Peyer's patch (tissue), 4 donors: Measurements from ENCODE around the gene RFWD3. TPM values are rescaled to one million over a fixed set of nuclear protein-coding genes. Genes with fewer than 3 reads are reported as not detected.

ENCODE experiments used
- DNase-seq, 3 donors: peaks; one replicate each; pipeline ENCODE4 v3.0.0-alpha.2; 2017 to 2019
- H3K27ac ChIP-seq, 4 donors: fragments of 200-600 bp; sonication (generic); one replicate each; pipeline ENCODE4 v1.5.1; 2016 to 2019
- H3K27me3 ChIP-seq, 2 donors: fragments of 200-600 bp; sonication (generic); one replicate each; pipeline ENCODE4 v1.5.1; 2019
- H3K36me3 ChIP-seq, 3 donors: fragments of 200-600 bp; sonication (generic); one replicate each; pipeline ENCODE4 v1.5.1; 2016 to 2019
- H3K4me1 ChIP-seq, 4 donors: fragments of 200-600 bp; sonication (generic); one replicate each; pipeline ENCODE4 v1.5.1; 2016 to 2019
- H3K4me3 ChIP-seq, 4 donors: fragments of 200-600 bp; sonication (generic); 1 replicate in 3 of 4; 2 replicates in 1 of 4; pipeline ENCODE4 v1.5.1; 2016 to 2019; ENCODE audit warnings: mild to moderate bottlenecking in 1 of 4
- H3K9me3 ChIP-seq, 4 donors: fragments of 200-600 bp; sonication (generic); one replicate each; pipeline ENCODE4 v1.5.1; 2016 to 2019; ENCODE audit warnings: mild to moderate bottlenecking in 1 of 4
- POLR2A ChIP-seq, 2 donors: fragments of 450-650 bp; IDR thresholded peaks; one replicate each; pipeline ENCODE4 v1.5.1; 2017; ENCODE audit warnings: antibody characterized with exemption in 2 of 2, mild to moderate bottlenecking in 2 of 2, moderate library complexity in 2 of 2
- total RNA-seq, 4 donors: library from RNA; depleted of rRNA; stranded (reverse); fragments of >200 nt; gene quantifications; one replicate each; pipeline ENCODE4 v1.1.0, GENCODE V29; 2016
- TF ChIP-seq, protein P1 (sequence below), 6 experiments: fragments of 450-650 bp in 4 of 6; fragments of 200-600 bp in 2 of 6; sonication (generic) in 1 of 6; IDR thresholded peaks; one replicate each; pipeline ENCODE4 v1.5.1; 2017 to 2019; ENCODE audit warnings: antibody characterized with exemption in 6 of 6, mild to moderate bottlenecking in 3 of 6, moderate library complexity in 1 of 6

Gene RFWD3
- total RNA-seq, result 10 to 100 TPM; 13.7 to 33.8 (median 23.8) TPM

- no peaks in the 10 kb centered on the region for H3K27me3 ChIP-seq
- no peaks in the 10 kb centered on the region for H3K9me3 ChIP-seq
- peak within 1 kb of the TSS; percentile 69 to 82 (median 78) for H3K27ac ChIP-seq
- H3K4me1 ChIP-seq, result peaks cover 0 to 13% (median 7%) of the 10 kb centered on the region in 4 donors
- peaks cover 0 to 26% (median 0%) of the 10 kb centered on the region in 3 donors for H3K36me3 ChIP-seq
- DNase-seq, result peak; percentile 94 to 99 (median 97)
- peak within 1 kb of the TSS; percentile 85 to 94 (median 90) for H3K4me3 ChIP-seq
- peak; percentile 68 to 80 for TF ChIP-seq POLR2A (IDR thresholded peaks at IDR 0.05)
- TF ChIP-seq, protein P1, sequence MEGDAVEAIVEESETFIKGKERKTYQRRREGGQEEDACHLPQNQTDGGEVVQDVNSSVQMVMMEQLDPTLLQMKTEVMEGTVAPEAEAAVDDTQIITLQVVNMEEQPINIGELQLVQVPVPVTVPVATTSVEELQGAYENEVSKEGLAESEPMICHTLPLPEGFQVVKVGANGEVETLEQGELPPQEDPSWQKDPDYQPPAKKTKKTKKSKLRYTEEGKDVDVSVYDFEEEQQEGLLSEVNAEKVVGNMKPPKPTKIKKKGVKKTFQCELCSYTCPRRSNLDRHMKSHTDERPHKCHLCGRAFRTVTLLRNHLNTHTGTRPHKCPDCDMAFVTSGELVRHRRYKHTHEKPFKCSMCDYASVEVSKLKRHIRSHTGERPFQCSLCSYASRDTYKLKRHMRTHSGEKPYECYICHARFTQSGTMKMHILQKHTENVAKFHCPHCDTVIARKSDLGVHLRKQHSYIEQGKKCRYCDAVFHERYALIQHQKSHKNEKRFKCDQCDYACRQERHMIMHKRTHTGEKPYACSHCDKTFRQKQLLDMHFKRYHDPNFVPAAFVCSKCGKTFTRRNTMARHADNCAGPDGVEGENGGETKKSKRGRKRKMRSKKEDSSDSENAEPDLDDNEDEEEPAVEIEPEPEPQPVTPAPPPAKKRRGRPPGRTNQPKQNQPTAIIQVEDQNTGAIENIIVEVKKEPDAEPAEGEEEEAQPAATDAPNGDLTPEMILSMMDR (IDR thresholded peaks at IDR 0.05), result no peak
Observed at GRCh38 chr16:74666425-74667254, at the start of gene RFWD3. Gene RFWD3 (minus strand): TSS chr16:74666877. CDS start chr16:74661449, 5,428 bp downstream.

DNA sequence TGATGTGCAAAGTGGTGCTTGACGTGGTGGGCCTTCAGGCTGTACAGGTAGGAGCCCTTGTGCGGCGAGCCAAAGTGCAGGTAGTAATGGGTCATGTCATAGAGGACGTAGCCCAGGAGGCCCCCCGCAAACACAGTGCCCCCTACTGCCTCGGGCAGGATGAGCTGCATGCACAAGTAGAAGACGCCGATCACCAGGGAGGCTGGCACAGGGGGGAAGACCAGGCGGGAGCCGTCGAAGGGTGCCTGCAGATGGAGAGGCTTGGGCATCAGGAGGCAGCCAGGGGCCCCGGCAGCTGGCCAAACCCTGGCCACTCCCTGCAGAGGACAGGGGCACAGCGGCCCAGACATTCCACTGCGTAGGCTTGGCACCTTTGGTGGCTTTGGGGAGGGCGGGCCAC, 49.7 kb upstream of the RFWD3 start:
- H3K4me1 ChIP-seq, result no peaks in the 10 kb centered on the region
- peak in 1 of 3 donors; percentile 23 for DNase-seq
- H3K9me3 ChIP-seq, result no peaks in the 10 kb centered on the region
- TF ChIP-seq POLR2A (IDR thresholded peaks at IDR 0.05), result no peak
- TF ChIP-seq, protein P1 (IDR thresholded peaks at IDR 0.05), result no peak
- no peaks in the 10 kb centered on the region for H3K27me3 ChIP-seq
- H3K36me3 ChIP-seq, result no peaks in the 10 kb centered on the region
- H3K4me3 ChIP-seq, result no peak overlapping the region
- no peak overlapping the region for H3K27ac ChIP-seq

DNA sequence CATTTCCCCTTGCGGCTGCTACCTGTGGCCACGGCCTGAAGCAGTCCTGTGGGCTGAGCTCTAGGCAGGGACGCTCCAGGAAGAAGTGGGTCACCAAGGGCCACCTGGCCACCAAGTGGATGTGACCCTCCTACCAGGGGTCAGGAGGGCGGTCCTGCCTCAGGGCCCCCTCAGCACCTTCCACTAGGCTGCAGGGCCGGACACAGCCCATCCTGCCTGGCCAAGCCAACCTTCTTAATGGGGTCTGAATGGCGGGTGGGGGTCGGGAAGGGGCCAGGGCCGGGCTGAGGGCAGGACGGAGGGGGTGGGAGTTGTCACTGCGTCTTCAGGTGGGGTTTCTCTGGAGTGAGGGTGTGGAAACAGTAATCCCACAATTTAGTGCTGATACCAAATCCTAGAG, 47.2 kb upstream of the RFWD3 start:
- no peaks in the 10 kb centered on the region for H3K27me3 ChIP-seq
- no peaks in the 10 kb centered on the region for H3K9me3 ChIP-seq

GRCh38 chr16:74713325-74713724, 46.6 kb upstream of the RFWD3 start:
- no peaks in the 10 kb centered on the region for H3K36me3 ChIP-seq
- no peak for TF ChIP-seq POLR2A (IDR thresholded peaks at IDR 0.05)
- TF ChIP-seq, protein P1 (IDR thresholded peaks at IDR 0.05), result no peak
- H3K27me3 ChIP-seq, result no peaks in the 10 kb centered on the region
- peaks cover 0 to 3% (median 0%) of the 10 kb centered on the region in 4 donors for H3K4me1 ChIP-seq
- no peaks in the 10 kb centered on the region for H3K9me3 ChIP-seq
- H3K27ac ChIP-seq, result no peak overlapping the region
- H3K4me3 ChIP-seq, result no peak overlapping the region
- DNase-seq, result peak in 1 of 3 donors; percentile 37

More for the DNA sequence above, 47.2 kb upstream of the RFWD3 start:
- Histone ChIP-seq H3K4me3 (no peak overlapping the region), H3K36me3 (no peaks in the 10 kb centered on the region), H3K4me1 (peaks cover 0 to 3% (median 0%) of the 10 kb centered on the region in 4 donors), H3K27ac (no peak overlapping the region)
- TF ChIP-seq, protein P1 (IDR thresholded peaks at IDR 0.05), result no peak
- TF ChIP-seq POLR2A (IDR thresholded peaks at IDR 0.05), result no peak
- DNase-seq, result peak in 1 of 3 donors; percentile 44

GRCh38 chr16:74711938-74712337, 45.3 kb upstream of the RFWD3 start:
- no peaks in the 10 kb centered on the region for H3K36me3 ChIP-seq
- no peaks in the 10 kb centered on the region for H3K27me3 ChIP-seq
- TF ChIP-seq POLR2A (IDR thresholded peaks at IDR 0.05), result no peak
- TF ChIP-seq, protein P1 (IDR thresholded peaks at IDR 0.05), result no peak
- peak in 1 of 3 donors; percentile 48 for DNase-seq
- no peaks in the 10 kb centered on the region for H3K9me3 ChIP-seq
- H3K4me1 ChIP-seq, result peaks cover 0 to 3% (median 0%) of the 10 kb centered on the region in 4 donors
- no peak overlapping the region for H3K27ac ChIP-seq
- no peak overlapping the region for H3K4me3 ChIP-seq
